HG03439 (cell line): ENCODE data around the gene ABHD2.

Experiments
- ATAC-seq: cut with Tn5 transposase; IDR thresholded peaks from one replicate; pipeline ENCODE4 v1.9.1; 2021; ENCODE audit warnings: mild to moderate bottlenecking, moderate library complexity; ENCODE audit not compliant: unreplicated experiment

The ABHD2 gene

GRCh38 chr15:89161666-89162065 is 73.4 kb downstream of the ABHD2 start:
- no peak for ATAC-seq

- ATAC-seq, result no peak
These were observed 75.2 kb downstream of the ABHD2 start for GRCh38 chr15:89163271-89164055.

- no peak for ATAC-seq
These were observed 76.5 kb downstream of the ABHD2 start for GRCh38 chr15:89164712-89165211.

- ATAC-seq, result no peak
These were observed 77.4 kb downstream of the ABHD2 start for GRCh38 chr15:89165677-89166076.

DNA sequence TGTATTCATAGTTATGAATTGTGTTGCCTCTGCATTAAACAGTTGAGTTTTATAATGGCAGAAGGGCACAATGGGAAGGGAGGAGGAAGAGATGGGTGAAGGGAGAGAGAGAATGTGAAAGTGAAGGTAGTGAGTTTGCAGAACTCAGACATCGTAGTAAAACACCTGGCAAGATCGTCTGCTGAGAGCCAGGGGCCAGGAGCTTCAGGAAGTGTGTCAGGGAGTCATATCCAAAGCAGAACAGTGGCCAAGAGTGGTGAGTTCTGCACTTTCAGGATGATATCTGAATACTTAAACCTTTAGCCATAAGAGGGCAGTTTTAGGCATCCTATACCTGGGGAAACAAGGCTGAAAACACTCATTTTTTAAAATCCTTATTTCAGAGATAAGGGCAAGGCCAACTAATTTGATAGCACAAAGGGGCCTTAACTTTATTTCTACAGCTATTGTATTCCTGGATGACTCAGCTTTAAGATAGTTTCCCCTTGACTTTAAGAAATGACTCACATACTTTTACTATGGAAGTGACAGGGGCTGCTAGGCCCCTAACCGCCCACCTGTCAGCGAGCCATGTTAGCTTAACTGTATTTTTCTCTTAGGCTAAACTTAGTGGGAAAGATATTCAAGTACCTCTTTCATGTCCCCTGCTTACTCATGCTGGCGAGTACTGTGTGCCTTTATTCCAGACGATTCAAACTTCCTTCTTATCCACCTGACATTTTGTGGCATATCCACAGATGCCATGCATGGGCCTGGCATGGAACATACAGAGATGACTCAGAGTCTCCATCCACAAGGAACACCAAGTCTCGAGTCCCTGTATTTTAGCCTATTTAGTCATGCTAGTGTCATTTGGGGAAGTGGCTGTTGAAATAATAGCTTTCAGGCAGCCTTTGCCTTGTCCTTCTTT is 79.3 kb downstream of the ABHD2 start:
- ATAC-seq, result peak; percentile 66

DNA sequence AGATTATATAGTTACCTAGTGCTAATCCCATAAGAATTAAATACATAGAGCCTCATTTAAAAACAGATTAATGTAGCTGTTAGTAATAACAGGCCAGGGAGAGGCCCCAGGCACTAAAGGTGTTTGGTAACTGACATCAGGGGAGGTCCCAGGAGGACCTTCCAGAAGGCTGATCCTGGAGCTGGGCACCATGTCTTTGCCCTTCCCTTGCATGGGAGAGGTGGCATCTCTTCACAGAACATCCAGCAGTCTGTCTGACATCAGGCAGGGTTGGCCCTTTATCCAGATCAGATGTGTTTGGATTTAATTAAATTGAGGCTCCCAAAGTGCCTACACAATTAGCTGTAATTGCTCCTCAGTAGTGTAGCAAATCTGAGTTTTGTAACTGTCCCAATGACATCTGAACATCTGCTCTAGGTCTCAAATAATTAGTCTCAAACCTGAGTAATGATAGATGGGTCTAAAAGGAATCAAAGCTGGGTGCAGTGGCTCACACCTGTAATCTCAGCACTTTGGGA is 80.1 kb downstream of the ABHD2 start:
- ATAC-seq, result no peak

DNA sequence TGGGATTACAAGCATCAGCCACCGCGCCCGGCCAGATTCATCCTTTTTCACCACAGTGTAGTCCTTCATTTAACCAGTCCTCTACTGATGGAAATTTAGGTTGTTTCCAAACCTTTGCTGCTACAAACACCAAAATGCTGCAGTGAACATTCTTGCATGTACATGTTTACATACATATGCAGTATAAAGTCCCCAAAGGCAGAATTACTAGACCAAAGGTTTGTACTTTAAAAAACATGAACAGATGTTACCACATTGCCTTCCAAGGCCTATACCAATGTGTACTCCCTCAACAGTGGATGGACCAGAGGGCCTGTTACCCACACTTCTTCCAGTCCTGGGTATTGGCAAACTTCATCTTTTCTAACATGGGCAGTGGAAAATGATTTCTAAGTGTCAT is 82.1 kb downstream of the ABHD2 start:
- no peak for ATAC-seq

- ATAC-seq, result no peak
These were observed 83.1 kb downstream of the ABHD2 start for GRCh38 chr15:89171136-89172072.

DNA sequence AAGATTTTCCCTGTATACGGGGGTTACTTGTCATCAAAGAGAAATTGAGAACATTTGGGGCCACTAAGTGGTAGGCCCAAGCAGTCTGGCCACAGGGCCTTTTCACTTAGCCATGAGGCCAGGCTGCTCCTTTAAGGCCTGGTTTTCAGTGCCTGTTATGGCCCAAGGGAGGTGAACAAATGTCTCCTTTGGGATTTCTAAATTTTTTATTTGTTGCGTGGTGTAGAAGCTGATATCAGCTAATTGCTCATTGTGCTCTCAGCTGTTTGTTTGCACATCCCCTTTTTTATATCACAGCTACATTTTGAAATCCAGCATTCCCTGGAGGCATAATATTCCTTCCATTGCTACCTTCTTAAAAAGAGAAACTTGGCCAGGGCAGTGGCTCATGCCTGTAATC is 84.7 kb downstream of the ABHD2 start:
- ATAC-seq, result no peak

DNA sequence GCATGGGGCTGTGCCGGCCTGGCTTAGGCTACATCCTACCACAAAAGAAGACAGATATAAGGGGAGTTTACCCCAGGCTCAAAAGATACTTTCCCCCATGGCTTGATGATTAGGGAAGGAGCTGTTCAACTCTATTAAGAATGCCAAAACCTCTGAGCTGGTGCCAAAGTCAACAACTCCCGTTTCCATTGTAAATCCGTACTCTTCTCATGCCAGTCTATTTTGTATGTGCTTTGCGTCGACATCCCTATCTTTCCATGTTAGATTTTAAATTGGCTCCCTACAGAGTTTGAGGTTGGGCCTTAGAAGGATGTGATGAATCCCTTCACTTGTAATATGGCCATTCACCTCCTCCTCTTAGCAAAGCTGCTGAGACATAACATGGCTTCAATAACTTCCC is 86.2 kb downstream of the ABHD2 start:
- ATAC-seq, result no peak

DNA sequence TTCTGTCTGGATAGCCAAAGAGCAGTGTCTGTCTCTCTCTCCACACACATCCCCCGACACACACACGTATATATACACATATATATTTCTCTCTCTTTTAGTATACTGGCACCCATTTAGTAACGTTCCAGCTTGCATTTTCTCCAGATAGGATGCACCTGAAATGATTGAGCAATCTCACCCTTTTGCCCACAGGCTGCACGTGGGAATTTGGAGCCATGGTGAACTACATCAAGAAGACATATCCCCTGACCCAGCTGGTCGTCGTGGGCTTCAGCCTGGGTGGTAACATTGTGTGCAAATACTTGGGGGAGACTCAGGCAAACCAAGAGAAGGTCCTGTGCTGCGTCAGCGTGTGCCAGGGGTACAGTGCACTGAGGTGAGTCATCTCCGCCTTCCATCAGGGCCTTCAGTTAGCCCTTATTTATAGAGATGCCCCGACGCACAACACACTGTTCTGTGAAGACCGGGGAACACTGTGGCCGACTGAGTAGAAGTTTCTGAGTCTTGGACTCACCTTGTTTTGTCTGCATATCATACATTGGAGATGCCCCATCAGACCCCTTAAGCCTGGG is 87.4 kb downstream of the ABHD2 start:
- ATAC-seq, result no peak

GRCh38 chr15:89177116-89177515 is 88.9 kb downstream of the ABHD2 start:
- ATAC-seq, result no peak

DNA sequence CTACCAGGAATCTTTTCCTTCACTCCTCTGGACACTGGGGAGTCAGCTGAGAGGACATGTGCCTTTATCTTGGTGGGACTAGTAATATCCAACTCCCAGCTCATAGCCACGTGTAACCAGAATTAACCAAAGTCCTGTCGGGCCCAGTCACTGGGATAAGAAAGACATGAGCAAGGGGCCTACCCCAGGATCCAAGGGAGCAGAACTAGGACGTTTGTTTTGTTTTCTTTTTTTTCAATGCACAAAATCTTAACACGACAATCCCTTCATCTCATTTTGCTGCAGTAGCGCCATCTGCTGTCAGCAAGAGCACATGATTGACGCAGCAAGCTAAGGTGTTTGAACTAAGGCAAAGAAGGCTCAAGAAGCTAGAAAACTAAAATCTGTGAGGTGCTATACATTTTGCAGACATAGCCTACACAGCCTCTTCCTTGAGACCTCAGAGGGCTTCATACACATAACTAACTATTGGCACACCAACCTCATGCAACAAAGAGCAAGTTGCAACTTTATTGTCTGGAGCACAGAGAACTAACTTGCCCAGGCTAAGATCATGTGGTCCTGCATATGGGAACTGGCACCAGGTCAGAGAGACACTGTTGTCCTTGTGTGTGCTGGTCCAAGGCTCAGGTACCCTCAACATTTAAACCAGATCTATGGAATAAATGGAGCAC is 89.5 kb downstream of the ABHD2 start:
- ATAC-seq, result no peak

DNA sequence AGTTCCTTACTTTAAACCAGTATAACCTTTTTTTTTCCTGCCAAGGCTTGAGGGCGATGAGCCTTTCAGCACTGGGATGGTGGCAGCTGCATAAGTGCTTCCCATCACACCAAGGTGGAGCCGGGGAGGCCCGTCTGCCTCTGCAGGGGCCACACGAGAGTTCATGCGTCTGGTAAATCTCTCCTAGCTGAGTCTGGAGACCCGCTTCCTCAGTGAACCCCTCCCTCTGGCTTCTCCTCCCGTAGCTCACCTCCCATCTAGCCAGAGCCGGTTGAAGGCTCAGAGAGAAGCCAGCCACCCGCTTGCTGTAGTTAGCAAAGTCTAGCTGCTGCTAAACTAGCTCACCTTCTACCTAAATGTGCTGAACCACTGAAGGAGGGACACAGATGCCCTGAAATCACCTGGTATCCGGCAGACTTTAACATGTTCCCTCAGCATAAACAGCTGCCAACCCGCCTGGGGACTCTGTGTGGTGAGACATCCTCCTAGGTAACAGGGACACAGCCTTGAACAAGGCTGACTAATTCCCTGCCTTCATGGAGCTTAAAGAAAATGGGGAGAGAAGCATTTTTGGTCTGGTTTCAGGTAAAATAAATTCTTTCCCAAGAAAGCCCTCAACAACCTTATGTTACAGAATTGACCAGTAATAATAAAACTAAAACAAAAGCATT is 90.2 kb downstream of the ABHD2 start:
- ATAC-seq, result no peak

- ATAC-seq, result peak; percentile 51
These were observed 92.0 kb downstream of the ABHD2 start for GRCh38 chr15:89179966-89180875.

- no peak for ATAC-seq
These were observed 96.1 kb downstream of the ABHD2 start for GRCh38 chr15:89184357-89184756.

DNA sequence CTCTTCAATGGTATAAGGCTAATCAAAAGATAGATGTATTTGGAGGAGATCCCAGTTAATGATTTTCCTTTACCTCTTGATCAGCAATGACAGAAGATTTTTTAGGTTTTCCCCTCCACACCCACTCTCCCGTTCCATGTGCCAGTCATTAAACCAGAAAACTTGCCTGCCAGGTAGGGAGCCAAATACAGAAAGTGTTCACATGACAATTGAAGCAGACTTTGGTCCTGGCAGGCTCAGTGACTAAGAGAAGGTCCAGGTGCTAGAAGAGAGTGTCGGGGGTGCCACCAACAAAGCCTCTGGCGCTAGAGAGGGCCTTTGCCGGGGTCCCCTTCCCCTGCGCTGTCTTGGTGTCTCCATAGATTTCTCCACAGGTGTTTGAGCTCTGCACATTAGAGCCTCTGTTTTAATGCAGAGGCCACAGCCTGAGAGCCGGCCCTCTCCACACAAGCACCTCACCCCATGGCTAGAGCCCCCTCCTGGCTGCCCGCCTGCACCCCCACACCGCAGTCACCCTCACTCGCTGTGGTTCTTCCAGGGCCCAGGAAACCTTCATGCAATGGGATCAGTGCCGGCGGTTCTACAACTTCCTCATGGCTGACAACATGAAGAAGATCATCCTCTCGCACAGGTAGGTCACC is 96.8 kb downstream of the ABHD2 start:
- no peak for ATAC-seq

DNA sequence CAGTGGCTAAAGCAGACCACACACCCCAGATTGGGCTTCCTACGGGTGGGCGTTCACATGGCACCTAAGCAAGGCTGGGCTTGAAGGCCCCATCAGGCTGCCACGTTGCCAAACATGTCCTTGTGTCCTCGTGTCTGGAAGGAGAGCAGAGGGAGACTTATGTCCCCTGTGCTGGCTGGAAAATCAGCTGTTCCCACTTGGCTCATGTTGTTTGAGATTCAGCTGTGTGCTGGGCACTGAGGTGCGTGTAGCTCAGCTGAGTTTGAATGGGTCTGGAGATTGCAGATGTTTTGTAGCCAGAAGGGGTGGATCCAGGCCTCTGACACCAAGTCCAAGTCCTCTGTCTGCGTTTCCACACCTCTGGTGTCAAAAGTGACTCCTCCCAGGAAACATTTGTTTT is 98.5 kb downstream of the ABHD2 start:
- no peak for ATAC-seq
